KBM-7 (cell line): ENCODE measurements around the gene TM2D3.
"Not testable (repeated sequence)": the region's sequence is repeated elsewhere in the genome, so short reads cannot be mapped to it uniquely, and the experiment has no call there.

Experiments used
- DNase-seq: peaks from one replicate; pipeline ENCODE4 v3.0.0-alpha.2; 2015
- in situ Hi-C: fragments of 300-500 bp; cut with MboI; formaldehyde crosslinking; loops from 2 replicates; pipeline ENCODE4 v1.14.3; 2020; ENCODE audit warnings: low sequenced_read_pairs, low pct_unique_long_range_greater_than_20kb, mixed read lengths

TM2D3 gene

GRCh38 chr15:101660005-101660404 lies 7.8 kb upstream of the TM2D3 start:
- in situ Hi-C loops = no loop called here
- no peak for DNase-seq

- peak; percentile 26 for DNase-seq
- in situ Hi-C loops = no loop called here
These were observed 6.0 kb upstream of the TM2D3 start for GRCh38 chr15:101657968-101658784.

- no peak for DNase-seq
These were observed 5.0 kb upstream of the TM2D3 start for GRCh38 chr15:101657171-101657570.

GRCh38 chr15:101654624-101655337 lies 2.6 kb upstream of the TM2D3 start:
- DNase-seq = peak; percentile 17
- in situ Hi-C loops = not testable (repeated sequence)

More at GRCh38 chr15:101657171-101657570, 5.0 kb upstream of the TM2D3 start:
- in situ Hi-C loops = no loop called here

GRCh38 chr15:101654171-101654570 lies 2.0 kb upstream of the TM2D3 start:
- no peak for DNase-seq
- in situ Hi-C loops = no loop called here

- in situ Hi-C loops = no loop called here
- no peak for DNase-seq
These were observed 727 bp upstream of the TM2D3 start for GRCh38 chr15:101652786-101653430.

GRCh38 chr15:101651554-101652097 lies 555 bp downstream of the TM2D3 start:
- no peak for DNase-seq
- in situ Hi-C loops = no loop called here

- in situ Hi-C loops = no loop called here
- DNase-seq = no peak
These were observed 2.0 kb downstream of the TM2D3 start for GRCh38 chr15:101650145-101650544.

- DNase-seq = no peak
- in situ Hi-C loops = loop anchor here (10.0 kb wide), 1 partner anchor 354 kb away; the partner anchor contains the start of gene SNRPA1
These were observed 3.8 kb downstream of the TM2D3 start for GRCh38 chr15:101648356-101648755.

GRCh38 chr15:101647251-101647650 lies 4.9 kb downstream of the TM2D3 start:
- in situ Hi-C loops = loop anchor here (10.0 kb wide), 1 partner anchor 352 kb away; the partner anchor contains the start of gene SNRPA1
- no peak for DNase-seq

- in situ Hi-C loops = loop anchor here (10.0 kb wide), 1 partner anchor 352 kb away; the partner anchor contains the start of gene SNRPA1
- DNase-seq = no peak
These were observed 5.5 kb downstream of the TM2D3 start for GRCh38 chr15:101646672-101647071.

GRCh38 chr15:101642361-101642760 lies 9.8 kb downstream of the TM2D3 start:
- in situ Hi-C loops = loop anchor here (10.0 kb wide), 1 partner anchor 348 kb away; the partner anchor contains the start of gene SNRPA1
- DNase-seq = no peak

- in situ Hi-C loops = loop anchor here (10.0 kb wide), 1 partner anchor 347 kb away; the partner anchor contains the start of gene SNRPA1
- DNase-seq = peak; percentile 93
These were observed 10.3 kb downstream of the TM2D3 start for GRCh38 chr15:101641894-101642293.

GRCh38 chr15:101641129-101641764 lies 10.9 kb downstream of the TM2D3 start:
- in situ Hi-C loops = loop anchor here (10.0 kb wide), 1 partner anchor 346 kb away; the partner anchor contains the start of gene SNRPA1
- DNase-seq = peak; percentile 87

- in situ Hi-C loops = loop anchor here (10.0 kb wide), 1 partner anchor 345 kb away; the partner anchor contains the start of gene SNRPA1
These were observed 12.5 kb downstream of the TM2D3 start for GRCh38 chr15:101639667-101640066.

GRCh38 chr15:101637919-101638318 lies 14.3 kb downstream of the TM2D3 start:
- no peak for DNase-seq
- in situ Hi-C loops = no loop called here

More at GRCh38 chr15:101639667-101640066, 12.5 kb downstream of the TM2D3 start:
- no peak for DNase-seq

- DNase-seq = no peak
- in situ Hi-C loops = no loop called here
These were observed 14.7 kb downstream of the TM2D3 start for GRCh38 chr15:101637516-101637915.

- in situ Hi-C loops = no loop called here
- DNase-seq = no peak
These were observed 15.1 kb downstream of the TM2D3 start for GRCh38 chr15:101637038-101637437.
